ENCODE measurements around the gene RESP18. TPM values are rescaled to one million over a fixed set of nuclear protein-coding genes. Genes with fewer than 3 reads are reported as not detected.

RESP18 gene
- total RNA-seq = not detected

DNA sequence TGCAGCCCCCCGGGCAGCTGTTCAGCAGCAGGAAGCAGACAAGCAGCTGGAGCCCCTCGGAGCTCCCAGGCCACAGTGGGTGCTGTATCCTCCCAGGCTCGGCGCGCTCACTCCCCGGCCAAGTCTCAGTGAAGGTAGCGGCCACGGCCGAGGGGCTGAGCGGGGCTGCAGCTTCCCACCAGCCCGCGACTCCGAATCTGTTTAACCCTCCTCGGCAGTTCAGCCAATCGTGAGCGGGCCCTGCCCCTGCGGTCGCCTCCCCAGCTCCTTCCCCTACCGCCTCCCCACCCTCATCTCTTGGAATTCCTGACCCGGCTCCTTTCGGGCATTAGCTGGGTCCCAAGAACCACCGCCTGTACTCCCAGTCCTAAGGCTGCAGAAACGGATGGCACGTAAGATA lies at the start of gene RESP18:
TSS of gene RESP18 (minus strand) at position 203 of the 400 bp plus-strand sequence.
- DNase-seq = no peak

DNA sequence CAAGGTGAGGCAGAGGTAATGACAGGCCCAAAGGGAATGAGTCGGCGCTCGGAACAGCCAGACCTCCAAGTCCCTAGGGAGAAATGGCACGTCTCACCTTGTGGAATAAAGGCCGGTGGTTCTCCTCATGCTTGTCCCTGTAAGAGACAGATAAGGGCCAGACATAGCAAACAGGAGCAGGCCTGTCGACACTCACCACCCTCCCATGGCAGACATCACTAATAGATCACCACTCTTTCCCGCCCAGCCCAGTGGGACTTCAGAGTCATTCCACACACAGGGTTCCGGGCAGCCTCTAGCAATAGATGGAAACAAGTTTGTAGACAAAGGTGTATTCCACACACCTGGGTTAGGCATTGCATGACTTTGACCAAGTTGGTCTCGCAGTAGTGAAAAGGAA lies 48.9 kb upstream of the RESP18 start:
- DNase-seq = no peak

DNA sequence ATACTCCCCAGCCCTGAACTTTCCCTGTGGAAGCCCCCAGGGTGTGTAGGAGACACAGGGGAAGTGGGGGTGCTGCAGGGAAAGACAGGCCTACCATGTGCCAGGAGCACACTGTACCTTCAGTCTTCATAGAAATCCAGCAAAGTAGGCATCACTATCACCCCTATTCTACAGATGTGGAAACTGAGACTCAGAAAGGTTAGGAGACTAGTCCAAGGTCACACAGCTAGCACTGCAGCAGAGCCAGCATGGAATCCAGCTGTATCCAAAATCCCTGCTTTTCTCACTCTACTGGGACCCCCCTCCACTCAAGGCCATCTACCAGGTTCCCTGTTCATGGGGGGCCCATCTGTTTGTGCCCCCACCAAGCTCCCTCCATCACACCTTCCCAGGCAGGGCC lies 48.4 kb upstream of the RESP18 start:
- DNase-seq = no peak

DNA sequence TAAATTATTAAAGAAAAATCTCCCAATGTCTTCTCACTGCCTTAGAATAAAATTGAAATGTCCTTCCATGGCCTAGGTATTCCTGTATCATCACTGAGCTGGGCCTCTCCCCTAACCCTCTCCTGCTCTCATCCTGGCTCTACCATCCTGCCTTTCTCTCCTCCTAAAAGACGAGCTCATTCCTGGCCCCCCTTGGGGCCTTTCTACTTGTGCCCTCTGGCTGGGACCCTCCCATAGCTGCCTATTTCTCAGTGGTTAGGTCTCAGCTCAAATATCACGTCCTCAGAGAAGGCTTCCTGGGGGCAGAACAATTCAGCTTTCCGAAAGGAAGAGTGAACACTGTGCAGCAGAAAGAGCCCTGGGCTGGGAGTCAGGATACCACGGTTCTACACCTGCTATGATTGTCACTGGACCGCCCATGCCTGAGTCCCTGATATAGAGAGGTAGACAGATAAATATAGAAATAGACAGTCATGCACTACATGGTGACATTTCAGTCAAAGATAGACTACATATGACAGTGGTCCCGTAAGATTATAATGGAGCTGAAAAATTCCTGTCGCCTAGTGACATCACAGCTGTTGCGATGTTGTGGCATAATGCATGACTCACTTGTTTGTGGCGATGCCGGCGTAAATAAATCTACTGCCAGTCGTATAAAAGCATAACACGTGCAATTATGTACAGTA lies 45.8 kb upstream of the RESP18 start:
- no peak for DNase-seq

DNA sequence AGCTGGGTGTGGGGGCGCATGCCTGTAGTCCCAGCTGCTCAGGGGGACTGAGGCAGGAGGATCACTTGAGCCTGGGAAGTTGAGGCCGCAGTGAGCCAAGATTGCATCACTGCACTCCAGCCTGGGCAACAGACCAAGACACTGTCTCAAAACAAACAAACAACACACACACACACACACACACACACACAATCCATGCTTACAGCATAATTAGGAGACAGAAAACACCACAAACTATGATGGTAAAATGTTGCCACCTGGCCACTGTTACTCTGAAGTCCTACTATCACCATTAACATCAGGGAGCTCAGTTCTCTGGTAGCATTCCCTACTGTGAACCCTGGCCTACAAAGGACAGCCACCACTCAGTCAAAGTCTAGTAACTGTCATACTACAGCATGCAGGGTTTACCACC lies 36.9 kb upstream of the RESP18 start:
- DNase-seq = no peak

DNA sequence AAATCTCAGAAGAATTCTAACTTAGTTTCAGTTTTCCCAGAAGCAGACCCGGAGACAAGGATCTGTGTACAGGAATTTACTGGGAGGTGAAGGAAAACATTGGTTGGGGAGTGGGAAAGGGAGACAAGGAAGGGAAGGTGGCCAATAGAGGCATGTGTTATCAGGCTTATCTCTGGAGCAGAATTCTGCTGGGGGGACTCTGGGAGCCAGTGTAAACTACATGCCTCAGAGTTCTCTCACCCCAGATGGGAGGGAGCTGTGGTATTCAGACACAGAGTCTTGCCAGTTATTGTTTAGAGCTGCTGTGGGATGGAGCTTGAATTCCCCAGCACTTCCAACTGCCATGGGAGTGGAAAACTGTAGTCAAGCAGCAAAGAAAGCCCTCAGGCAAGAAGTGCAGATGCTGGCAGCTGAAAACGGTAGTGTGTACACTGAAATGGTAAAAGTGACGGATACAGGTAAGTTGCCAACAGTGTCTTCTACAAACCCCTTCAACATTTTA lies 36.2 kb upstream of the RESP18 start:
- no peak for DNase-seq

DNA sequence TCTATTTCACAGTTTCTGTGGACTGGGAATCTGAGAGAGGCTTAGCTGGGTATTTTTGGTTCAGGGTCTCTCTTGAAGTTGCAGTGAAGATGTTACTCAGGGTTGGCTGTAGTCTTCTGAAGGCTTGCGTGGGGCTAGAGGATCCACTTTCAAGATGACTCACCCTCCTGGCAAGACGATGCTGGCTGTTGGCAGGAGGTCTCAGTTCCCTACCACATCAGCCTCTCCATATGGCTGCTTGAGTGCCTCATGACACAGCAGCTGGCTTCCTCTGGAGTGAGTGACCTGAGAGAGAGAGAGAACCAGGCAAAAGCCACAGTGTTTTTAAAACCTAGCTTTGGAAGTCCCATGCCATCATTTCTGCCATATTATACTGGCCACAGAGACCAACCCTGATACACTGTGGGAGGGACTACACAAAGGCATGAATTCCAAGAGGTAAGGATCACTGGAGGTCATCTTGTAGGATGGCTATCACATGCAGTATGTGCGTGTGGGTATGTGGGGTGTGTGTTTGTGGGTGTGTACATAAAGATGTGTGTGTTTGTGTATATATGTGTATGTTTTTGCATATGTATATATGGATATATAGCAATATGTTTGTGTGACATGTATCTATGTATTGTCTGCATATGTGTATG lies 30.1 kb upstream of the RESP18 start:
- peak; percentile 69 for DNase-seq

DNA sequence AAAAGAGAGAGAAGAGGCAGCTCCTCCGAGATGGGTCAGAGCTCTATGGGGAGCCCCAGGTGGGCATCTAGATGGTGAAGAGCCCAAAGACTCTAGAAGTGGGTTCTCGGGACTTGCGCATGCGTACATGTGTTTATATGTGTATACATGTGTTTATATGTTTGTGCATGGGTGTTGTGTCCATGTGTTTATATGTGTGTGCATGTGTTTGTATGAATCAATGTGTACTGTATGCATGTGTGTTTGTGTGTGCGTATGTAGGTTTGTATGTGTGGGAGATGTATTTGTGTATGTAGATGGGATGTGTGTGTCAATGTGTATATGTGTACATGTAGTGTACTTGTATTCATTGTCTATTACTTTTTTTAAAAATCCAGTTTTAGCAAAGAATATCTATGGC lies 29.5 kb upstream of the RESP18 start:
- no peak for DNase-seq

DNA sequence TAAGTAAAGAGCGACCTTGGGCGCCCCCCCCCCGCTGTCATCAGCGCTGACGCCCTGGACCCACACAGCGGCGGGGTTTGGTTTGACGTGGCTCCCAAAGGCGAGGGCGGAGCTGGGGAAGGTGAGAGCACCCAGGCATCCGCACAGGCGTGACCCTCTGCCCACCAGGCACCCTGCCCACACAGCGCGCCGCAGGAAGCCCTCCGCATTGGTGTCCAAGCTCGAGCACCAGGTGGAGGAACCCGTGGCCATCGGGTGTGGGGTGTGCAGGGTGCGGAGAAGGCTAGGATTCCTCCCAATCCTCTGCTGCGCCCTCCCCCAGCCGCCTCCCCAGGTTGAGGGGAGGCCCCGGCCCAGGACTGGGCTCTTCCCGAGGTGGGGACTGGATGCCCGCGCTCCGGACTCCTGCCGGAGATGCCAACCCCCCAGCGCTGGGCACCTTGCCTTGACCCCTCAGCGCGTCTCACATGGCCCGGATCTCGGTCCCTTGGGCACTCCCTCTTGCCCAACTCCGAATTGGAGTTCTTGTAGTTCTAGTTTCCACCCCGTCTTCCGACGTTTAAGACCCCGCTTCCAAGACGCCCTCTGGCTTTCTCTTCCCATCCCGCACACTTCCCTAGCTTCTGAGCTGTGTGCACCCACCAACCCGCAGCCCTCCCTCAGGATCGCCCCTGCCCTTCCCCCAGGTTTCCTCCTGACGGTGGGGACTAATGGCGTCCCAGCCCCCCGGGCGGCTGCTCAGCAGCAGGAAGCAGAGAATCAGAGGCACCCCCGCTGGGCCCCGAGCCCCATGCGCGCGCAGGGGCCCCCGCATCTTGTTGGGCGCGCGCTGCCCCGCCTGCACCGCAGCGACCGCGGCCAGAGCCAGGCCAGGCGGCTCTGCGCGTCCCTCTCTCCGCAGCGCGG lies 25.9 kb upstream of the RESP18 start:
- DNase-seq = no peak

DNA sequence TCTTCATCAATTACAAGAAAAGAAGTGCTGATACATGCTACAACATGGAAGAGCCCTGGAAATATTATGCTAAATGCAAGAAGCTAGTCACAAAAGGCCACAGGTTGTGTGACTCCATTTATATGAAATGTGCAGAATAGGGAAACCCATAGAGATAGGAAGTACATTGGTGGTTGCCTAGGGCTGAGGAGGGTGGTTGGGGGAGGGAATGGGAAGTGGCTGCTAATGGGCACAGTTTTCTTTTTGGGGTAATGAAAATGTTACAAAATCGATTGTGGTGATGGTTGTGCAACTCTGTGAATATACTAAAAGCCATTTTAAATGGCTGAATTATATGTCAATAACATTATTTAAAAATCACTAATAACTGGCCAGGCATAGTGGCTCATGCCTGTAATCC lies 24.3 kb upstream of the RESP18 start:
- no peak for DNase-seq

DNA sequence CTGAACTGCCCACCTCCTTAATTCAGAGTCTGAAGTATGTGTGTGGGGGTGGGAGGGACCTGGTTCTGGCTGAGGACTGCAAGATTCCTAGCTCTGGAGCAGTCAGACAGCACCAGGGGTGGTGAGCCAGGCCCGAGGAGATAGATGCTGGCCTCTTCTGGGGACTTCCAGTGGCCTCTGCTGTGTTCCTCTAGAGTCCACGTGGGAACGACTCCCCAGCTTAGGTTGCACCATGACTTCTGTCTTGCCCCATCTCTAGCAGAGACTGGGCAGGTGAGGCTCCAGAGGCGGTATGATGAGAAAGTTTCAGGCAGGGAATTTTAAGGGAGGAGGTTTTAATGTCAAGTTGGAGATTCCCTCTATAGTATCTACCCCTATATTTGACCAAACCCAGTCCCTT lies 22.0 kb upstream of the RESP18 start:
- no peak for DNase-seq

DNA sequence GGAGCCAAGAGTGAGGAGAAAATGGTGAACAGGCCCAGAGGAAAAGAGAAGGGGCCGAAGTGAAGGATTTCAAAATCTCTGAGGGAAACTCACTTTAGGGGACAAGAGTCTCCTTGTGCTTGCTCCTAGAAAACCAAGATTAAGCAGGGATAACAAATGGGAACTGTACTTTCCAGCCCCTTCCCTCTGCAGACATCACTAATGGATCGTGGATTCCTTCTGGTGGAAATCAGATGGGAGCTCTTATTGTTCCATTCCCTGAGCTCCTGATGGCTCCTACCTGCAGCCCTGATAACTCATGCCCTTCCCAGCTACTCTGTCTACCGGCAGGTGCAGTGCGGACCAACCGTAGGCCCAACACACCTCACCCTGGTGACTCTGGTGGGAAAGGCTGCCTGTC lies 20.6 kb upstream of the RESP18 start:
- DNase-seq = no peak

DNA sequence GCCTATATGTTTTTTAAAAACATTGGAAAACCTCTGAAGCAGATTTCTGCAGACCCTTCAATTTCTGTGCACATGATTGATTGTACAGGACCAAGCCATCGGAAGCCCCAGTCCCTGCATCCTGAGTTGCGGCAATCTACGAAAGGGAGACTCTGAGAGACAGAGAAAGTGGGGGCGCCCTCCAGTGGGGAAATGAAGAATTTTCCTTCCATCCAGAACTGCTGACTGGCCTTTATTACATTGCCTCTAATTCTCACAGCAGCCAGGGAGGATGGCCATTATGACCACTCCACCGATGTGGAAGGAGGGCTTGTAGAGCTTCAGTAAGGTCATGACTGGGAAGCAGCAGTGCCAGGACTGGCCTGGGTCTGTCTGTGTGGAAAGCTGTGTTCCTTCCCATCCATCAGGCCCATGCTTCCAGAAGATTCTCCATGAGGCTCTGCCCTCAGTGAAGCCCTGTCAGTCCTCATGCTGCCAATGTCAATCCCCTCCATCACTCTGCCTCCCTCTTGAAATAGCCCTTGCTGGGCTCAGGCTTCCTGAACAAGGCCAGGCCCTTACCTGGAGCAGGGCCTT lies 20.0 kb upstream of the RESP18 start:
- peak; percentile 33 for DNase-seq

DNA sequence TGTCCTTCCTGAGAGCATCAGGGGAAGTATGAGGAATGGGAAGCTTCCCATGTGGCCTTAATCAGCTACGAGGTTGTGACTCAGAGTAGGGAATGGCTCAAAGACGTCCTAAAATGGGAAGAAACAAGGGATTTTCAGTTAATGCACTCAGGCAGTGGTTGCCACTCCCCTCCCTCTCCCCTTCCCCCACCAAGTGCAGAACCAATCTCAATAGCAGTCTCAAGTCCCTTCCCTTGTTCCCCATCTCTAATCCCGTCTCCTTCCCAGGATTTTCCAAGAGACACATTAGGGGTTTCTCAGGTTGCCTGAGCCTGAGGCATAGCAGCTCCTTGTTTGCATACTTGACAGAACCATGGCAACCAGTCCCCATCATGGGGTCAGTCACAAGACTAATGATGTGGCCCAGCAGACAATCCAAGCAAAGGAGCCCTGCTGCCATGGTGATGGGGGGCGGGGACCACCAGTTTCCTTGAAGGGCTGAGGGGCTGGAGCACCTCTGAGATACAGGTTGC lies 18.2 kb upstream of the RESP18 start:
- DNase-seq = no peak

DNA sequence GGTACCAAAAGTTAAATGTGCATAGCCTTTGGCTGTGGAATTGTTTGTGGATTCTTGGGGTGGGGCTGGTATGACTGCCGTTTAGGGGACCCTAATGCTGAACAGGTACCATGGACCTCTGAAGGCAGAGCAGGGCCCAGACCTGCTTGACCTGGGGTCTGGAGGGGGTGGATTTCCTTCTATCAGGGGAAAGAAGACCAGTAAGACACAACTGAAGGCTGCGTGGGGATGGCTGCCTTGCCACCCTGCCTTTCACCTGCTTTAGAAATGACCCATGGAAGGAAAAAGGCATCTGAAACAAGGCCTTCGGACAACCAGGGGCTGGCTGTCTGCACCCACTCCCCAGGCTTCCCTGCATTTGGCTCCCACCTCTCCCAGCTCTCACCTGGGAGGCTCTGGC lies 17.7 kb upstream of the RESP18 start:
- no peak for DNase-seq

DNA sequence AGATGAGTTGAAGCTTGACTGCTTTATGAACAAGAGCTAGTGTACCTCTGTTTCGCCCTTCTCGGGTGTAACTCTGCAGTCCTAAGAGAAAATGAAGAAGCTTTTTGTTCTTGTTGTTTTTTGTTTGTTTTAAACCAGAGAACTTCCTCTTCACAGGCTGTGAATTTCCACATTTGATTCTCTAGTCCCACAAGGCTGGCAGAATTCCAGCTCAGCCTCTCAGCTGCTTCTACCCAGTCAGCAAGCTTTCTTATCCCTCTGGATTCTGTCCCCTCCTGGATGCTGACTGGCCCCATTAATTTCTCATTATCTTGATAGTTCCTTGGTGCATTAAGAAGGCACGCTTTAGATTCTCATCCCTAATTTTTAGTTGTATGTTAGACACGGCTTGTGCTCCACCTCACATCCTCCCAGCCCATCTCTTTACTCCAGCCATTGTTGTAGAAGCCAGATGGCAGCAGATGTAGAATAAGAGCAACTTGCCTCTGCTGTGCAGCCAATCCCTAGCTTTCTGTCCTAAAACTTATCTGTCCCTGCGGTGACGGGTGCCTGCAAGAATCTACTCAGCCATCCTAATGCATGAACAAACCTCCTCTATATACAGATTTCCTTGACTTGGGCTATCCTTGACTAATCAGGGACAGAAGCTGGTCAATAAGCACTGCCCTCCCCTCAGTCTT lies 12.3 kb upstream of the RESP18 start:
- peak; percentile 5 for DNase-seq

DNA sequence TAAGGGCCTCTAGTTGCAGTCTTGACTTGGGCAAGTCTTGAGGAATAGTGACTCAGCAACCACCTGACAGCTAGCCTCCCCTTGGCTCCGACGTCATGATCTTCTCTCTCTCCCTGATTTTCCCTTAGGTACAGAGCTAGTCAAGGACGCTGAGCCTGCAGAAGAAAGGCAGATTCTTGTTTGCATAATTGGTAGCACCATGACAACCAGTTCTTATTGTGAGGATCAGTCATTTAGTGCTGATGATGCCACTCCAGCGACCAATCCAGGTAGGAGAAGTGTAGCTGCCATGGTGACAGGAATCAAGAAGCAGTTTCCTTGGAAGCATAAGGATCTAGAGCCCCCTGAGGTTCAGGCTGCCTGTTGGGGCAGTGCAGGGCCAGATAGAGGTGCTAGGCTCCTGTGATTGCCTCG lies 2.8 kb upstream of the RESP18 start:
- no peak for DNase-seq

DNA sequence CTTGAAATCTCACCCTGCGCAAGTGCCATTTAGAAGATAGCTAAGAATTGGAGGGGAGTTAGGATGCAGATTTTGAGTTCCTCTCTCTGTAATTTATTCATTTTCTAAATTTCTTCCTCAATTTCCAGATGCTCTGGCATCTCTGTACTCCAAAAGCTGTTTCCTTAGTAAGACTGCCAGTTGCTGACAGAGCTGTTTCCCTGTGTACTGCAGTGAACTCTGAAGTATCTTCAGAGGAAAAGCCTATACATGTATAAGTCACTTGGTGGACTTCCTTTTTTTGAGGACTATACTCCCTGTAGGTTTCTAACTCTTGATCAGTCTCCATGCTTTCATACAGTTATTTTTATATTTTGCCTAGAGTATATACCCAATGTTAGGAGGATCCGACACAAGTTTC lies 1.5 kb upstream of the RESP18 start:
- DNase-seq = no peak

DNA sequence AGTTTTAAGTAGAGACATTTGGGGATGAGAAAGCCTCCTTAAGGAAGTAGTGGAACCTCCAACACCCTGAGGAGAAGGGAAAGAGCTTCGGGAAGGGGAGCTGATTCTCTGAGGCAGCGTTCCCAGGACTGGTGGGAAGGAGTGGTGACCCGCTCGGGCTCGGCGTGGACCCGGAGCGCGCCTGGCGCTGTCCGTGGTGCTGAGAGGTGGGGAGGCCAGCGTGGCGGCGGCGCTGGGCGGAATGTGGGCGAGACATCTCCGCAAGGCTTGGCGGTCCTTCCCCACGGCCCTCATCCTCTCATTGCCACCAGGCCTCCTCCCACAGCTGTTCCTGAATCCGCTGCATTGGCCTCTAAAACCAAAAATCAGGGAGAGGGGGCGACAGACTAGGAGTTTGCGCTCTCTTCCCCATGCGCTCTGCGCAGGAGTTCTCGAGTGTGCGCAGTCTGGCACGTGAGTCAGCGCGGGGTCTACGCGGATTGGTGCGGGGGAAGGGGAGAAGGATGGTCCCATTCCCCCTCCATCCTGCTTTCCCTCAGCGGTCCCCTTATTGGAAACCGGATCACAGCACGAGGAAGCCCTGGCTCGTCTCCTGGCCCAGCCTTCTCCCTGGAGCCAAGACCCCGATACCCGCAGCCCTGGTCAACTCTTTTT lies 857 bp downstream of the RESP18 start:
- no peak for DNase-seq

DNA sequence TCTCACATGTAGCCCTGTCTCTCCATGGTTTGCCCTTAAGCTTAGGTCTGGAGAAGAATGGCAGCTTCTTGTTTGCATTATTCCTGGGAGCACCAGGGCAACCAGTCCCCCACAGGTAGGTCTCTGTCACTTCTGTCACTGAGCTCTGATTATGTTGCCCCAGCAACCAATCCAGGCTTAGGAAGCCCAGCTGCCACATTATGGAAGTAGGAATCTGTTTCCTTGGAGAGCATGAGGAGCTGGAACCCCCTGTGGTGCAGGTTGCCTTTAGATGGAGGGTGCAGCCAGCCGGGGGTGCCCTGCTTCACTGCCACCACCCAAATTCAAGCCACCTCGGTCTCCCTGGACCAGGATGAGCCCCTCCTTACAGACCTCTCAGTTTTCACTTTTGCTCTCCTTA lies 4.8 kb downstream of the RESP18 start:
- no peak for DNase-seq

DNA sequence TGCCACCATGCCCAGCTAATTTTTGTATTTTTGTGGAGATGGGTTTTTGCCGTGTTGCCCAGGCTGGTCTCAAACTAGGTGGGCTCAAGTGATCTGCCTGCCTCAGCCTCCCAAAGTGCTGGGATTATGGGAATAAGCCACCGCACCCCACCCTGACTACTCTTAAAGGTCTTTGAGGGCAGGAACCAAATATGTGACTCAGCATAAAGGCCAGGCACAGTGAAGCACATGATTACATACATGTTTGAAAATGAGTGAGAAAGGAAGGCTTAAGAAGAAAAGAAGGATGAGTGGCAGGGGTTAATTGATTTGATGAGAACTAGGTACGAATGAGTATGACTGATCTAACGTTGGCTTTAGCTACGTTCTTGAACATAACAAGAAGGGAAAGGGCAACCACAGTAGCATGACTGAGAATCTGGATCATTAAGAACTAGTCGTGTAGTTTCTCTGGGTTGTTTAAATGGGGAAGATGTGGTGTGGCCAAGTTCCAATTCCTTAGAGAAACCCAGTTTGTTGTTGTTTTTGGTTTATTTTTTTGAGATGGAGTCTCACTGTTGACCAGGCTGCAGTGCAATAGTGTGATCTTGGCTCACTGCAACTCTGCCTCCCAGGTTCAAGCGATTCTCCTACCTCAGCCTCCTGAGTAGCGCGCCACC lies 6.8 kb downstream of the RESP18 start:
- DNase-seq = no peak

Measured in occipital lobe (tissue), 2 donors.